HG02759 (cell line): Measurements from ENCODE around the gene THRAP3.

ENCODE experiments used
- ATAC-seq: cut with Tn5 transposase; IDR thresholded peaks from one replicate; pipeline ENCODE4 v1.9.1; 2021; ENCODE audit warnings: mild to moderate bottlenecking, moderate library complexity; ENCODE audit not compliant: unreplicated experiment

Gene THRAP3

DNA sequence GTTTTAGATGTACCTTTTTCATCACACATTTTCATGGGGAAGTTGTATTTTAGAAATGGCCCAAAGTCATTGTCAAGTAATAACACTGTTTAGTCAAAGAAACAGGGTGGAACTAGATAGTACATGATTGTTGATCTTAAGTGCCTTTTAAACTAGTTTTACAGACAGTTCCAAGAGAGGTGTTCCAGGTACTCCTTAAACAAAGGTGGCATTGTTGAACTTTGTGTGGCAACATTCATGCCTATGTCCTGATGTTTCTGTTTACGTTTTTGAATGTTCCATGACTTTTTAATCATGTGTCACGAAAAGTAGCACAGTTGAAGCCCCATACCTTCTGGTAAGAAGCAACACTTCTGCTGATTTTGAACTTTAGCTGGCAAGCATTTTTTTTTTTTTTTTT, 72.8 kb downstream of the THRAP3 start:
- no peak for ATAC-seq

DNA sequence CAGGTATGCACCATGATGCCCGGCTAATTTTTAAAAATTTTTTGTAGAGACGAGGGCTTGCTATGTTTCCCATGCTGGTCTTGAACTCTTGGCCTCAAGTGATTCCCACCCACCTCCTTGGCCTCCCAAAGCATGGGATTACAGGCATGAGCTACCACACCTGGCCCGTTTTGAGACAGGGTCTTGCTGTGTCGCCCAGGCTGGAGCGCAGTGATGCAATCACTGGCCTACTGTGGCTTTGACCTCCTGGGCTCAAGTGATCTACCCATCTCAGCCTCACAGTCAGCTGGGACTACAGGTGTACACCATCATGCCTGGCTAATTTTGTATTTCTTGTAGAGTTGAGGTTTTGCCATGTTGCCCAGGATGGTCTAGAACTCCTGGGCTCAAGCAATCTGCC, 74.4 kb downstream of the THRAP3 start:
- no peak for ATAC-seq

DNA sequence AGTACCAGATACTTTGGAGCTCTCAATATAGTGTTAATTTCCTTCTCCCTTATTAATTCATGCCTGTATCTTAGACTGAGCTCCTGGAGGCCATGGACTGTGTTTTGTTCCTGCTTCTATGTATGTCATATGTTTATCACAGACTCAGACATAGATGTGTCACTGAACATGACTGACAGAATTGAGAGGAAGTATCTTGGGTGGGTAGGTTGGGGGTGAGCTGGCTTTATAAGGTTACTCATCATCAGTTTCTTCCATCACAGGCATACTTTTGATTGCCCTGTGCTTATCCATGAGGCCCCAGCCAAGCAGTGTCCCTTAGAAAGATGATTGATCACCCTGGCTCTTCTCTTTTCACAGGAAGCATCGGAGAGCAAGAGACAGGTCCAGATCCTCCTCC, 76.3 kb downstream of the THRAP3 start:
- ATAC-seq, result no peak

DNA sequence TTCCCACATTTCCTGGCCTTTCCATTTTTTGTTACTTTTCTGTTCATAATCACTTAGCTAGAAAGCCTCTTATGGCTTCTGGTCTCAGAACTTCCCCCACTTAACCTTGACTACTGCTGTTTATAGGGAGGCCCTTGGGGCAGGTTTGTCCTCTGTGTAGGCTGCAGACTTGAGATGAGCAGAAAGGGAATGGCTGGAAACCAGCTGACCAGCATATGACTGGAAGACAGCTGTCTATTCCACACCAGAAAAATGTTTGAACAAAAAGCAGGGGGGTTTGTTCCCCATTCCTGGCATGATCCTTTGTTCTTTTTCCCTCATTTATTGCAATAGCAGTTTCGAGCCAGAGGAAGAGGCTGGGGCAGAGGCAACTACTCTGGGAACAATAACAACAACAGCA, 77.0 kb downstream of the THRAP3 start:
- ATAC-seq, result no peak

DNA sequence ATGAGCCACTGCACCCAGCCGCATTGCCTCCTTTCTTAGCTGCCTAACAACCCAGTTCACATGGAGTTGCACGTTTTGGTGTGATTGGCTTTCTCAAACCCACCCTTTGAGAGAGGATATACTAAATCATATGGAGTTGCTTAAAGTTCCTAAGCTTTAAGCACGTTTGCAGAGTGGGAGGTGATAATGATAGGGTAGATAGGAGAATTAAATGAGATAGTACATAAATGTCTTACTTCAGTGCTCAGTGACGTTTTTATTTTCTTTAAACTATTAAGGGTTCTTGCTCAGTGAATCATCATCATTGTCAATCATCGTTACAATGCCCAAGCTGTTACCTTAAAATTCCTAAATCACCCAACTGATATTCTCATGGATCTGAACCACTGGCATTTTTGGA, 79.0 kb downstream of the THRAP3 start:
- ATAC-seq, result no peak

DNA sequence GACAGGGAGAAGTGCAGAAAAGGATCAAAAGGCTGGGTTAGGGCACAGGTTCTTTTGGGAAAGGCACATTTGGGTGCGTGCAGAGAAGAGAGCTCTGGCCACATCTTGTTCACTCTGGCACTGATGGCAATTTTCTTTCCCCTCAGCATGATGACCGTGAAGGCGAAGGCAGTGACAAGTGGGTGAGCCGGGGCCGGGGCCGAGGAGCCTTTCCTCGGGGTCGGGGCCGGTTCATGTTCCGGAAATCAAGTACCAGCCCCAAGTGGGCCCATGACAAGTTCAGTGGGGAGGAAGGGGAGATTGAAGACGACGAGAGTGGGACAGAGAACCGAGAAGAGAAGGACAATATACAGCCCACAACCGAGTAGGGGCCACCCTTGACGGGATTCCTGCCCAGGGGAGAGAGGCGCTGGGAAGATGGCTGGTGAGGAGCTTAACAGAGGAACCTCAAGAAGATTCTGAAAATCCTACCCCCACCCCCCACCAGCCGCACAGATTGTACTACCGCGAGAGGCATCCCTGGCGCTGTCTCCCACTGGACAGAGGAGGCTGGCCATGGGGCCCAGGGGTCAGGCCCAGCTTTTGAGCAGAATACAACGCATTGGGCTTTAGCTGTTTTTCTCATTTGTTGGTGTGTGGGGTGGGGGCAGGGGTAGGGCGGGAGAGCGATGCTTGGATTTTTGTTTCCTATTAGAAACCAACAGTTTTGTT, 79.6 kb downstream of the THRAP3 start:
- ATAC-seq, result no peak

DNA sequence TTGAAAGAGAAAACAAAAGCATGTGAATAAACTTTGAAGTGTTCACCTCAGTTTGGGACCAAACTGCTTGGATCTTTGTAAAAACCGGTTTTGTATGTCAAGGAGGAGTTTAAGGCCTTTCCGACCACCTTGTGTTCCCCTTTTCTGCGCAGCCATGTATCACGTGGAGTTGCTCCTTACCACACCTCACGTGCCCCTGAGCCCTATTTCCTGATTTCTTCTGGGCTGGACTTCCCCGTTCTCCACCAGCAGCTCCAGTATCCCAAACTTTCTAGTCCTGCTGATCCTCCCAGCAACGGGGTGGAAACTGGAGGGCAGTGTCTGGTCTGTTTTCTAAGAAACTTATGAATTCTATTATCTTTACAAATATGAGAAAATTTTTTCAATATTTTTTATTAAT, 80.3 kb downstream of the THRAP3 start:
- ATAC-seq, result no peak

DNA sequence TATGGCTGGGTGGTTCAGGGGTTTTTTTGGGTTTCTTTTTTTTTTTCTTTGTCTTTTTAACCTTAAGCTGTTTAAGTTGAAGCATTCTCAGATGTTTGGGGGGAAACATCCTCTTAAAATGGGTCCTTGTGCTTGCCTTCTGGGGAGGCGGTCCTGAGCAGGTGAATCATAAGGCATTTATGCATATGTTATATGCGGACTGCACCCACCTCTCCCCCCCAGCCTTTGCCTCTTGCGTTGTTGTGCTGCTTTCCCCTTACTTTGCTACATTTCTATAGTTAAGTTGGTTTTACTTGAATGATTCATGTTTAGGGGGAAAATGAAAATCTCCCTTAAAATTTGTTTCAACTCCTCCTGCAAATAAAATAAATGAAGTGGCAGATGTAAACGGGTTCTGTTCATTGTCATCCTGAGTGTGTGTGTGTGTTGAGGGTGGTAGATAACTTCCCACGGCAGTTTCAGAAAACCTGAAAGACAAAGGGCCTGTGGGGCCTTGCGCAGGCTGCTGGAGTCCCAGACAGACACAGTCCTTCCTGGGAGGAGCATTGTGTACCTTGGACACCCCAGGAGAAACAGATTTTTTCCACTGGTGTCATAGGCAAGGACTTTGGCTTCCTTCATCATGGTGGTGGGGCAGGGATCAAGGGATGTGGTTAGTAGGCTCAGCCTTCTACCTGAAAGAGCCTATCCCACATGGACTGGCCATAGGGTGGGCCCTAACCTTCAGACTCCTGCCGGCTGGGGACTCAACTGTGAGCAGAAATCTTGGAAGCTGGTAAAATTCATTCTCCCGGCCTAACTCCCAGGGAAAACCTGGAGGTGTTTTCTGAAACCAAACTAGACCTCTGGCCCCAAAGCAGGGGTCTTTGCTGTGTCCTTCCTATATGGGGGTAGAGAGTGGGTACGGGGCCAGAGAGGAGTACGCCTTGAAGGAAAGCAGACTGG, 81.0 kb downstream of the THRAP3 start:
- no peak for ATAC-seq

DNA sequence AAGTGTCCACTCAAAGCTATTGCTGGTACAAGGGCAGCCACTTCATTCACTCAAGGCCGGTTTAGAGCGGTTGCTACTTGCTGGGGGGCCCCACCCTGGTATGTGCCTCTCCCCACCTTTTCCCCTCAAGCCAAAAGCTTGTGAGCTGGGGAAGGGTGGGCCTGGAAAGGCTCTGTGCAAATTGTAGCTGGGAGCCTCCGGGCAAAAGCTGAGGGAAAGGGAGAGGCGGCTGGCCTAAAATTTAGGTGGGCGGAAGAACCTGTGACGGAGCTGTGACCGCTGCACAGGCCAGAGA, 81.6 kb downstream of the THRAP3 start:
- ATAC-seq, result no peak

DNA sequence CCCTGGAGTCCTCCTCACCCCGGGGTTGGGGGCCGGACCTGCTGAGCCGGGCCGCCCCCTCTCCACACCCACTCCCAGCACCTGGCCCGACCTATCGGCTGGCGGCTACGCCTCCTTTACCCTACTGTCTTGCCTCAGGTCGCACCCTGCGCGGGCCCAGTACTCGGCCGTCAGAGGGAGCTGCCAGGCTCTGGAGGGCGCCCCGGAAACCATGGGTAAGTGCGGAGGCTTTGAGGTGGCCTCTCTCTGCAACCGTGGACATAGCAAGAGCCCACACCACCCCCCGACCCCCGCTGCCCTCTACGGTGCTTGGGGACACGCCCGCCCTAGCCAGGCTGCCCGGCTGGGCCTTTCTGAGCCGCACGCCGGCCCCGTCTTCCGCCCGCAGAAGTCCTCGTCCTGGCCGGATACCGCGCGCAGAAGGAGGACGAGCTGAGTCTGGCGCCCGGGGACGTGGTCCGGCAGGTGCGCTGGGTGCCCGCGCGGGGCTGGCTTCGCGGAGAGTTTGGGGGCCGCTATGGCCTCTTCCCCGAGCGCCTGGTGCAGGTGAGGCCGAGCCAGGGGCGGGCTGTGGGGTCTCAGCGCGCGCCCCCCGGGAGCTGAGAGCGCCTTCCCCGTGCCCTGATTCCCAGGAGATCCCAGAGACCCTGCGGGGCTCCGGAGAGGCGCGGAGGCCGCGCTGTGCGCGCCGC, 82.1 kb downstream of the THRAP3 start, which contains the start of gene SH3D21:
SH3D21 (plus strand) TSS at position 159 of the 692 bp plus-strand sequence; CDS start at position 212, 53 bp downstream.
- ATAC-seq, result peak; percentile 33

DNA sequence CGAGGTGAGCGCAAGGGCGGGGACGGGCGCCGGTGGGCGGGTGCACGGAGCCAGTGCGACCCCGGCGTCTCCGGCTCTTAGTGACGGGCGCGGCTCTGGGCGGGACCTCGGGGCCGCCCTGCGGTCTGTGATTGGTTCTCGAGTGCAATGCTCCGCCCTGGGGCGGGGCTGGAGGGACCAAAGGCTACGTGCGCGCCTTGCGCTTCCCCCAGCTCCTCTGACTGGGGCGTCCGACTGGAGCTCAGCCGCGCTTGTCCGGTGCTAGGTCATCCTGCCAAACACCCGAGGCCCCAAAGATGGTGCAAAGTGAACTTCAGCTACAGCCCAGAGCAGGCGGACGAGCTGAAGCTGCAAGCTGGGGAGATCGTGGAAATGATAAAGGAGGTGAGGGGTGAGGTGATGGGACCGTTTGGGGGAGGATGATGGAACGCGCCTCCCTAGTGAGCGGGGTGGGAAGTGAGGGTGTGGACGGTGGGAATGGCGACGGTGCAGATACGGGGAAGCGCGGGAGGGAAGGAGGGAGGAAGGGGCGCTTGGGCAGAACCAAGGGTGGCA, 82.7 kb downstream of the THRAP3 start:
- peak; percentile 97 for ATAC-seq

DNA sequence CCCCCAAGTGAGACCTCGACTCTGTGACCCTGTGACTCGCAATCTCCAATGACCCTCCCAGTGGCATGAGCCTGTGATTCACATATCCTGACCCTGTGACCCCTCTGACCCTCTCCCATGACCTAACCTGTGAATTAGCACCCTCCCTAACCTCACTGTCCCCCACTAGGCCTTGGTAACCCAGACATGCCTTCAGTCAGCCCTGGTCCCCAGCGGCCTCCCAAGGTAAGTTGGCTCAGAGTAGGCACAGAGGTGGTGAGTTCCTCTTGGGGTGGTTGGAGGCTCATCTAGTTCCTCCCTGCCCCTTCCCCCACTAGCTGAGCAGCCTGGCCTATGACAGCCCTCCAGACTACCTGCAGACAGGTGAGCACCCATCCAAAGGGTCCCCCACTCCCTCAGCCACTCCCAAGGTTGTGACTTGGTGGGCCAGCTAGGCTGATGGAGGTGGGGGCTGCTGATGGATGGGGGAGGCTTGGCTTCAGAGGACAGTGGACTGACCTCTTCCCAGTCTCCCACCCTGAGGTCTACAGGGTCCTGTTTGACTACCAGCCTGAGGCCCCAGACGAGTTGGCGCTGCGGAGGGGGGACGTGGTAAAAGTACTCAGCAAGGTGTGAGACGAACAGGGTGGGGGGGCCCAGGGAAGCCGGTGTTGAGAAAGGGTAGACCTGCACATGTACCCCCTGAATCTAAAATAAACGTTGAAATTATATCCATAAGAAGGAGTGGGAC, 83.5 kb downstream of the THRAP3 start:
- ATAC-seq, result no peak

DNA sequence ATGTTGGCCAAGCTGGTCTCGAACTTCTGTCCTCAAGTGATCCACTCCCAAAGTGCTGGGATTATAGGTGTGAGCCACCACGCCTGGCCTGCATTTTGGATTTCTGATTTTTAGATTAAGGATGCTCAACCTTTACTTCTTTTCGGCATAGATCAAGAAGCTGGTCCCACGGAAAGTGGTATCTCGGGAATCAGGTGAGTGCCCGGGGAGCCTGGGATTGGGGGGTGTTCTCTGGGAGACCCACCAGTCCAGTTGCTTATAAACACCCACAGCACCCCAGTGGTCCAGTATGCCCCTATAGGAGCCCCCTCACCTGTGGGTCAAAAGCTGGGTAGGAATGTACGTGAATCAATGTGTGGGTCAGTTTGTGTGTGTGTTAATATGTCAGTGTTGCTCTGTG, 85.2 kb downstream of the THRAP3 start:
- ATAC-seq, result no peak

DNA sequence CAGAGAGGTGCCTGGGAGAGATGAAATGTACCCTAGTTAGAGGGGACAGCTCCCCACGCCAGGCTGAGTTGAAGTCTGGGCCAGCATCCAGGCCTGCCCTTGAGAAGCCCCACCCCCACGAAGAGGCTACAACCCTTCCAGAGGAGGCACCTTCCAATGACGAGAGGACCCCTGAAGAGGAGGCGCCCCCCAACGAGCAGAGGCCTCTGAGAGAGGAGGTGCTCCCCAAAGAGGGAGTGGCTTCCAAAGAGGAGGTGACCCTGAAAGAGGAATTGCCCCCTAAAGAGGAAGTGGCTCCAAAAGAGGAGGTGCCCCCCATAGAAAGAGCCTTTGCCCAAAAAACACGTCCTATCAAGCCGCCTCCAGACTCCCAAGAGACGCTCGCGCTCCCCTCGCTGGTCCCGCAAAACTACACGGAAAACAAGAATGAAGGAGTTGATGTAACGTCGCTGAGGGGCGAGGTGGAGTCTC, 96.1 kb downstream of the THRAP3 start:
- no peak for ATAC-seq

DNA sequence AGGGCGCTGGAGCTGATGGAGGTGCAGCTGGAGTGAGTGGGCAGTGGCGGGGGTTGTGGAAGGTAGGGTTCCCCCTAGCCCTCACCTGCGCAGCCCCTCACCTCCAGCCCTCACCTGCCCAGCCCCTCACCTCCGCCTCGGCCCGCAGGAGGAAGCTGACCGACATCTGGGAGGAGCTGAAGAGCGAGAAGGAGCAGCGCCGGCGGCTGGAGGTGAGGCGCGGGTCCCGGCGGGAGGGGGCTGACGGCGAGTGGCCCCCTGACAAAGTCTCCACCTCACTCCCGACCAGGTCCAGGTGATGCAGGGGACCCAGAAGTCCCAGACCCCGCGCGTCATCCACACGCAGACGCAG, 96.5 kb downstream of the THRAP3 start:
- ATAC-seq, result no peak

DNA sequence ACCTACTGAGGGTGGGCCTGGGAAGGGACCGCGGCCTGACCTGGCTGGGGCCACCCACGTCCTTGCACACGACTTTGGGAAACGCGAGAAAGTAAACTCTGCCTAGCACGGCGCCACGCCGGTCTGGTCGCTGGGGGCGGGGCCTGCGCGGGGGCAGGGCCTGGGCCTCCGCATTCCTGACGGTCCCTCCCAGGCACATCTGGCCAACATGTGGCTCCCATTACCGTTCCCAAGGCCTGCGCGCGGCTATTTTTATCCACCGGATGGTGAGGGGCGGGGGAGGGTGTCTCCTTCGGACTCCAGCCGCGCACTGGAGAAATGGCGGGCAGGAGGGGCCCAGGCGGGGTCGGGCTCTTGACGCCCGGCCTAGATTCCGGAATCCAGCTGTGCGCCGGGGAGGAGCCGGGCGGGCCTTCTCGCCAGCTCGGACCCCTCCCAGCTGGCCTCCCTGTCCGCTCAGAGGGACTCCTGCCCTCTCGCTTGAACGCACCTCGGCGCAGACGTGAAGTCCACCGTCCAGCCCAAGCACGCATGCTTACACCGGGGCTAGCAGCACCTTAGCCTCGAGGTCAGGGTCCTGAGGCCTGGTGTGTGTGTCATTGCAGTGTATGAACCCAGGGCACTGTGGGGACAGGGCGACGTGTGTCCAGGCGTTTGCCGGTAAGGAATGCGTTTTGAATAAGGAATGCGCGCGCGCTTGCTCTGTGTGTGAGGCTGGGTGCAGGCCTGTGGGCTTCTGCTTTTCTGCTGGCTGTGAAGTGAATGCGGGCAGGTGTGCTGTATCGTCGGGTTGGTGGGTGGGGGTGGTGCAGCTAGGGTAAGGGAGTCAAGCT, 97.1 kb downstream of the THRAP3 start:
- no peak for ATAC-seq

DNA sequence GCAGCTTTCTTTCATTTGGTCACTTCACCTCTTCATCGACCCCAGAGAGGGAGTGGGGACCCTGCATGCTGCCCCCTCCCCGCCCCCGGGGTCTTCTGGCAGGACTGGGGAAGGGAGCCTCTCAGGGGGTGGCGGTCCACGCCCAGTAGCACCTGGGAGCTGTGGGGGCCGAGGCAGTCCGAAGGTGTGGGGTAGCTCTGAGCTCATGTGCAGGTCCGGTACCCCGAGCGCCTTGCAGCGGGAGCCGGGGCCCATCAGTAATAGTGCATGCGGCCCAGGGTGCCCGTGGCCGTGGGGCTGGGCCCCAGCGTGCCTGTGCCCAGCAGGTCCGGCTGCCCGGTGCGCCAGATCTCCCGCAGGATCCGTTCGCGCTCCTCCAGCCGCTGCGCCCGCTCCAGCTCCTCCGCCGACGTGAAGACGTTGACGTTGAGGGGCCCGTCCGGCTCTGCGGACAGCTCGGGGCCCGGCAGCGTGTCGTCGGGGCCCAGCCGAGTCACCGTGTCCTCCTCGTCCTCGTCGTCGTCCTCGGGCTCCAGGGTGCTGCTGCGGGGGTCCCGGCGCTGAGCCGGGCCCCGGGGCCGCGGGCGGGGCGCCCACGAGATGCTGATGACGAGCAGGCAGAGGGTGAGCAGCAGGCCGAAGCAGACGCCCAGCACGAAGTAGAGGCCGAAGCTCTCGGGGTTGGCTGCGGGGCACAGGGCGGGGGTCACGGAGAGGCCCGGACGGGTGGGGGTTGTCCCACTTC, 98.0 kb downstream of the THRAP3 start:
- no peak for ATAC-seq

DNA sequence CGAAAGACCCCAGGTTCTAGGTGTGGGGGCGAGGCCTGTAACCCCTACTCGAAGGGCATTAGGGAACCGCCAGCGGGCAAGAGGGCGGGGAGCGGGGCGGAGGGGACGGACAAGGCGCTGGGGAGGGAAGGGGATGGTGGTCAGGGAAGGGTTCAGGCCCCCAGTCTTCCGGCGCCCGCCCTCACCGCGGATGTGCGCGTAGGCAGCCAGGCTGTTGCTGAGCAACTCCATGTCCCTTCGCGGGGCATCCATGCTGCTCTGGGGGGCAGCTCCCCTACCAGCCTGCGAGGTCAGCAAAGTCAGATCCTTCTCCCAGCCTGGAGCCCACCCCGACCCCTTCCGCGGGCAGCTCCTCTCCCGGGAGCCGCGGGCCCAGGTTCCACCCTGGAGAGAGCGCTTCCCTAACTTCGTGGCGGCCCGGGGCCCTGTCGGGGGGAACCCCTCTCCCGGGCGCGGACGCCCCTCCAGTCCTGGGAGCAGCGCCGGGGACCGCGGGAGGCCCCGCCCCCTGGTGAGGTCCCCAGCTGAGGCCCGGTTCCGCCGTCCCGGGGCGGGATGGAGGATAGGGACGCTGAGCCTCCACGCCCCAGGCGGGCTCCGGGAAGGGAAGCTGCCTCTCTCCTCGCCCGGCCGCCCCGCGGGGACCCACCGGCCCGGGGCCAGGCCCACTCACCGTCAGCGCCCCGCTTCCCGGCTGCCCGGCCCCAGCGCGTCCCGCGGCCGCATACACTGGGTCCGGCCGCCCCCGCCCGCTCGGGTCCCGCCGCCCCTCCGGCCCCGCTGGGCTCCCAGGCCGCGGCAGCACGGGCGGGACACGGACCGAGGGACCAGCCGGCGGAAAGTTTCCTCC, 98.8 kb downstream of the THRAP3 start:
- peak; percentile 33 for ATAC-seq
